Fibroblast of upper back skin (primary cell): ENCODE results near the gene DNAJC5G.
"Not testable (repeated sequence)": the region's sequence is repeated elsewhere in the genome, so short reads cannot be mapped to it uniquely, and the experiment has no call there.

ENCODE experiments used
- DNase-seq: peaks from one replicate; pipeline ENCODE4 v3.0.0-alpha.2; 2013

Gene DNAJC5G

GRCh38 chr2:27255187-27255586, 20.0 kb upstream of the DNAJC5G start:
- no peak for DNase-seq

GRCh38 chr2:27255660-27256059, 19.6 kb upstream of the DNAJC5G start:
- DNase-seq, result peak; percentile 75

GRCh38 chr2:27256855-27257454, 18.3 kb upstream of the DNAJC5G start:
- DNase-seq, result no peak

GRCh38 chr2:27258051-27258450, 17.2 kb upstream of the DNAJC5G start:
- DNase-seq, result no peak

GRCh38 chr2:27261241-27261925, 13.8 kb upstream of the DNAJC5G start:
- DNase-seq, result no peak

GRCh38 chr2:27261926-27262298, 13.3 kb upstream of the DNAJC5G start:
- no peak for DNase-seq

- DNase-seq, result peak; percentile 14
Measured at GRCh38 chr2:27262379-27263286, 12.6 kb upstream of the DNAJC5G start, which contains the start of gene SLC30A3. SLC30A3 (minus strand) TSS chr2:27263047; CDS start chr2:27262906, 141 bp downstream.

GRCh38 chr2:27263287-27264252, 11.7 kb upstream of the DNAJC5G start:
- DNase-seq, result no peak

GRCh38 chr2:27264253-27264752, 10.9 kb upstream of the DNAJC5G start:
- no peak for DNase-seq

- DNase-seq, result peak; percentile 26
Measured at GRCh38 chr2:27264753-27265535, 10.3 kb upstream of the DNAJC5G start.

- DNase-seq, result no peak
Measured at GRCh38 chr2:27265536-27265870, 9.7 kb upstream of the DNAJC5G start.

GRCh38 chr2:27268296-27268695, 6.9 kb upstream of the DNAJC5G start:
- DNase-seq, result not testable (repeated sequence)

- no peak for DNase-seq
Measured at GRCh38 chr2:27270131-27270530, 5.1 kb upstream of the DNAJC5G start.

- DNase-seq, result no peak
Measured at GRCh38 chr2:27270670-27271069, 4.6 kb upstream of the DNAJC5G start.

- DNase-seq, result no peak
Measured at GRCh38 chr2:27271631-27272340, 3.4 kb upstream of the DNAJC5G start.

GRCh38 chr2:27272537-27273522, 2.4 kb upstream of the DNAJC5G start:
- not testable (repeated sequence) for DNase-seq

- no peak for DNase-seq
Measured at GRCh38 chr2:27278010-27278409, 2.8 kb downstream of the DNAJC5G start.

GRCh38 chr2:27280826-27281225, 5.6 kb downstream of the DNAJC5G start:
- DNase-seq, result no peak

GRCh38 chr2:27281442-27281841, 6.2 kb downstream of the DNAJC5G start:
- no peak for DNase-seq
